PC-9 (cell line): ENCODE data around the gene CFAP251.

Experiments
- EZH2 ChIP-seq: fragments of 200-600 bp; sonication (generic); IDR thresholded peaks from 2 replicates; pipeline ENCODE4 v1.8.0; 2017; ENCODE audit warnings: antibody characterized with exemption, low read depth
- TF ChIP-seq, protein P1 (sequence below): fragments of 200-600 bp; sonication (generic); conservative IDR thresholded peaks from 2 replicates; pipeline ENCODE4 v1.6.1; 2017; ENCODE audit warnings: mixed run types, antibody characterized with exemption, mild to moderate bottlenecking, moderate library complexity

DNA sequence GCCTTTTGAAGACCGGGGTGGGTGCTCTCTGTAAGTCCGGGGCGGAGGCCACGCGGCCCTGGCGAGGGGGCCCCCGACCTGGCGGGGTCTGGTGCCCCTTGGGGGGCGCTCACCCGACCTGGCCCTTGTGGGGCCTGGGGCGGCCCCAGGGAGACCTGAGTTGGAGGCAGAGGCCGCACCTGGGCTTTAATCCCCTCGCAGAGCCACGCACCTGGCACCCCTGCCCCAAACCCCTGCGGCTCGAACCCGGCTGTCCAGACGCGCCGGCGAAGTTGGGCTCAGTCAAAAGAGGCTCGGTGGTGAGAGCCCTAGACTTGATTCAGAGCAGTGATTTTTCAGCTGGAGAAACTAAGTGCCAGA lies 267 bp downstream of the CFAP251 start:
- TF ChIP-seq, protein P1, sequence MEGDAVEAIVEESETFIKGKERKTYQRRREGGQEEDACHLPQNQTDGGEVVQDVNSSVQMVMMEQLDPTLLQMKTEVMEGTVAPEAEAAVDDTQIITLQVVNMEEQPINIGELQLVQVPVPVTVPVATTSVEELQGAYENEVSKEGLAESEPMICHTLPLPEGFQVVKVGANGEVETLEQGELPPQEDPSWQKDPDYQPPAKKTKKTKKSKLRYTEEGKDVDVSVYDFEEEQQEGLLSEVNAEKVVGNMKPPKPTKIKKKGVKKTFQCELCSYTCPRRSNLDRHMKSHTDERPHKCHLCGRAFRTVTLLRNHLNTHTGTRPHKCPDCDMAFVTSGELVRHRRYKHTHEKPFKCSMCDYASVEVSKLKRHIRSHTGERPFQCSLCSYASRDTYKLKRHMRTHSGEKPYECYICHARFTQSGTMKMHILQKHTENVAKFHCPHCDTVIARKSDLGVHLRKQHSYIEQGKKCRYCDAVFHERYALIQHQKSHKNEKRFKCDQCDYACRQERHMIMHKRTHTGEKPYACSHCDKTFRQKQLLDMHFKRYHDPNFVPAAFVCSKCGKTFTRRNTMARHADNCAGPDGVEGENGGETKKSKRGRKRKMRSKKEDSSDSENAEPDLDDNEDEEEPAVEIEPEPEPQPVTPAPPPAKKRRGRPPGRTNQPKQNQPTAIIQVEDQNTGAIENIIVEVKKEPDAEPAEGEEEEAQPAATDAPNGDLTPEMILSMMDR, result no peak
- TF ChIP-seq EZH2, result no peak
